DND-41 (cell line): ENCODE measurements around the gene MTIF2.

Experiments
- EZH2 ChIP-seq: IDR thresholded peaks from 3 replicates; pipeline ENCODE4 v1.6.1; 2012; ENCODE audit warnings: borderline replicate concordance, low read depth, mild to moderate bottlenecking, moderate library complexity, low read length, inconsistent platforms; ENCODE audit not compliant: severe bottlenecking
- TF ChIP-seq, protein P1 (sequence below): IDR thresholded peaks from 2 replicates; pipeline ENCODE4 v1.5.1; 2012; ENCODE audit warnings: borderline replicate concordance, low read length, moderate library complexity, mild to moderate bottlenecking; ENCODE audit not compliant: poor library complexity, severe bottlenecking; ENCODE audit errors: extremely low read depth

DNA sequence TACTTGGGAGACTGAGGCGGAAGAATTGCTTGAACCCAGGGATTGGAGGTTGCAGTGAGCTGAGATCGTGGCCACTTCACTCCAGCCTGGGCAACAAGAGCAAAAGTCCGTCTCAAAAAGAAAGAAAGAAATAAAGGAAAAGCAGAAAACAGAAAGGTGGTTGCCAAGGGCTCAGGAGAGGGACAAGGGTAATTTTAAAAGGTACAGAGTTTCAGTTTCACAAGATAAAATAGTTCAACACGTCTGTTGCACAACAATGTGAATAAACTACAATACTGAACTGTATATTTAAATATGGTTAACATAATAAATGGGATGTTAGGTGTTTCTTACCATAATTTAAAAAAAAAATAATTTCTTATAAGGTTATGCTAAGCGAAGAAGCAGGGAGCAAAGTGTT, 23.6 kb downstream of the MTIF2 start:
- TF ChIP-seq, protein P1, sequence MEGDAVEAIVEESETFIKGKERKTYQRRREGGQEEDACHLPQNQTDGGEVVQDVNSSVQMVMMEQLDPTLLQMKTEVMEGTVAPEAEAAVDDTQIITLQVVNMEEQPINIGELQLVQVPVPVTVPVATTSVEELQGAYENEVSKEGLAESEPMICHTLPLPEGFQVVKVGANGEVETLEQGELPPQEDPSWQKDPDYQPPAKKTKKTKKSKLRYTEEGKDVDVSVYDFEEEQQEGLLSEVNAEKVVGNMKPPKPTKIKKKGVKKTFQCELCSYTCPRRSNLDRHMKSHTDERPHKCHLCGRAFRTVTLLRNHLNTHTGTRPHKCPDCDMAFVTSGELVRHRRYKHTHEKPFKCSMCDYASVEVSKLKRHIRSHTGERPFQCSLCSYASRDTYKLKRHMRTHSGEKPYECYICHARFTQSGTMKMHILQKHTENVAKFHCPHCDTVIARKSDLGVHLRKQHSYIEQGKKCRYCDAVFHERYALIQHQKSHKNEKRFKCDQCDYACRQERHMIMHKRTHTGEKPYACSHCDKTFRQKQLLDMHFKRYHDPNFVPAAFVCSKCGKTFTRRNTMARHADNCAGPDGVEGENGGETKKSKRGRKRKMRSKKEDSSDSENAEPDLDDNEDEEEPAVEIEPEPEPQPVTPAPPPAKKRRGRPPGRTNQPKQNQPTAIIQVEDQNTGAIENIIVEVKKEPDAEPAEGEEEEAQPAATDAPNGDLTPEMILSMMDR, result no peak
- TF ChIP-seq EZH2, result no peak
